OCI-LY7 (cell line): Measurements from ENCODE around the gene ADAM11. TPM values are rescaled to one million over a fixed set of nuclear protein-coding genes. Genes with fewer than 3 reads are reported as not detected.

Experiments used
- BruUV-seq: library from RNA; stranded (reverse); fragments of 400-500 nt; replicated peaks from 2 replicates; lab custom pipeline; 2021; lab: Mats Ljungman, UMichigan
- CTCF ChIA-PET: fragments of 300-600 bp; sonication (Branson Sonifier 250); formaldehyde crosslinking; loops from one replicate; lab custom pipeline; 2022; ENCODE audit warnings: antibody characterized with exemption; ENCODE audit not compliant: unreplicated experiment; lab: Charles Lee
- POLR2A ChIA-PET: fragments of 300-600 bp; sonication (Branson Sonifier 250); formaldehyde crosslinking; loops from one replicate; lab custom pipeline; 2022; ENCODE audit warnings: antibody characterized with exemption; lab: Charles Lee
- DNase-seq: peaks from one replicate; pipeline ENCODE4 v3.0.0-alpha.2; 2015; ENCODE audit warnings: low spot score
- H2AFZ ChIP-seq: fragments of 200-600 bp; sonication (generic), shearing (Covaris generic); 2 replicates; pipeline ENCODE4 v1.6.1; 2014; ENCODE audit warnings: mild to moderate bottlenecking, antibody characterized with exemption, low read length, moderate library complexity
- H3K27ac ChIP-seq: fragments of 200-600 bp; sonication (generic); 2 replicates; pipeline ENCODE4 v1.5.1; 2014; ENCODE audit warnings: mixed run types, low read depth, mild to moderate bottlenecking, moderate library complexity, low read length, inconsistent platforms; ENCODE audit not compliant: poor library complexity, severe bottlenecking
- H3K36me3 ChIP-seq: fragments of 200-600 bp; sonication (generic); 2 replicates; pipeline ENCODE4 v1.6.1; 2014; ENCODE audit warnings: mild to moderate bottlenecking, antibody characterized with exemption, low read length, moderate library complexity, mixed read lengths; ENCODE audit not compliant: insufficient read depth
- H3K4me1 ChIP-seq: fragments of 200-600 bp; sonication (generic); 2 replicates; pipeline ENCODE4 v1.5.1; 2014; ENCODE audit warnings: mild to moderate bottlenecking, low read length; ENCODE audit not compliant: insufficient read depth, poor library complexity, severe bottlenecking
- H3K4me2 ChIP-seq: fragments of 200-600 bp; sonication (generic); 2 replicates; pipeline ENCODE4 v1.6.1; 2014; ENCODE audit warnings: mild to moderate bottlenecking, low read length
- H3K4me3 ChIP-seq: fragments of 200-600 bp; sonication (generic); 2 replicates; pipeline ENCODE4 v1.5.1; 2014; ENCODE audit warnings: mild to moderate bottlenecking, low read depth, low read length; ENCODE audit not compliant: poor library complexity, severe bottlenecking
- H3K79me2 ChIP-seq: fragments of 200-600 bp; sonication (generic); 2 replicates; pipeline ENCODE4 v1.6.1; 2016; ENCODE audit warnings: low read depth, mild to moderate bottlenecking, low read length, moderate library complexity, mixed read lengths; ENCODE audit not compliant: insufficient read depth
- H3K9me2 ChIP-seq: fragments of 200-600 bp; sonication (generic); 2 replicates; pipeline ENCODE4 v1.6.1; 2016; ENCODE audit warnings: mild to moderate bottlenecking, low read length, mixed read lengths; ENCODE audit not compliant: insufficient read depth
- H3K9me3 ChIP-seq: fragments of 200-600 bp; sonication (generic); 2 replicates; pipeline ENCODE4 v1.6.1; 2014; ENCODE audit warnings: mild to moderate bottlenecking, mixed run types, low read length, mixed read lengths
- H4K20me1 ChIP-seq: fragments of 200-600 bp; sonication (generic); 2 replicates; pipeline ENCODE4 v1.6.1; 2014; ENCODE audit warnings: mild to moderate bottlenecking, antibody characterized with exemption, low read length, moderate library complexity, mixed read lengths; ENCODE audit not compliant: insufficient read depth
- EZH2phosphoT487 ChIP-seq: fragments of 200-600 bp; sonication (generic); IDR thresholded peaks from 2 replicates; pipeline ENCODE4 v1.6.1; 2018; ENCODE audit warnings: low read depth, borderline replicate concordance, mild to moderate bottlenecking, mixed run types, antibody characterized with exemption, low read length, moderate library complexity, mixed read lengths
- intact Hi-C: fragments of 100-400 bp; cut with micrococcal nuclease; formaldehyde crosslinking; loops from one replicate; pipeline ENCODE4 v1.10.0; 2022; ENCODE audit not compliant: unreplicated experiment
- total RNA-seq, 2 experiments: library from RNA; depleted of rRNA in 1 of 2; stranded (reverse); fragments of >200 nt in 1 of 2; shearing (Covaris generic) in 1 of 2; gene quantifications; 2 replicates each; pipeline ENCODE4 v1.2.3, GENCODE V29; 2014 to 2022
- TF ChIP-seq, protein P1 (sequence below): fragments of 200-600 bp; sonication (generic); conservative IDR thresholded peaks from 2 replicates; pipeline ENCODE4 v1.5.1; 2014; ENCODE audit warnings: mild to moderate bottlenecking, antibody characterized with exemption, low read length, moderate library complexity, mixed read lengths

Gene ADAM11
- total RNA-seq, 2 experiments from 2014 or later: 1.1 to 3.3 TPM

DNA sequence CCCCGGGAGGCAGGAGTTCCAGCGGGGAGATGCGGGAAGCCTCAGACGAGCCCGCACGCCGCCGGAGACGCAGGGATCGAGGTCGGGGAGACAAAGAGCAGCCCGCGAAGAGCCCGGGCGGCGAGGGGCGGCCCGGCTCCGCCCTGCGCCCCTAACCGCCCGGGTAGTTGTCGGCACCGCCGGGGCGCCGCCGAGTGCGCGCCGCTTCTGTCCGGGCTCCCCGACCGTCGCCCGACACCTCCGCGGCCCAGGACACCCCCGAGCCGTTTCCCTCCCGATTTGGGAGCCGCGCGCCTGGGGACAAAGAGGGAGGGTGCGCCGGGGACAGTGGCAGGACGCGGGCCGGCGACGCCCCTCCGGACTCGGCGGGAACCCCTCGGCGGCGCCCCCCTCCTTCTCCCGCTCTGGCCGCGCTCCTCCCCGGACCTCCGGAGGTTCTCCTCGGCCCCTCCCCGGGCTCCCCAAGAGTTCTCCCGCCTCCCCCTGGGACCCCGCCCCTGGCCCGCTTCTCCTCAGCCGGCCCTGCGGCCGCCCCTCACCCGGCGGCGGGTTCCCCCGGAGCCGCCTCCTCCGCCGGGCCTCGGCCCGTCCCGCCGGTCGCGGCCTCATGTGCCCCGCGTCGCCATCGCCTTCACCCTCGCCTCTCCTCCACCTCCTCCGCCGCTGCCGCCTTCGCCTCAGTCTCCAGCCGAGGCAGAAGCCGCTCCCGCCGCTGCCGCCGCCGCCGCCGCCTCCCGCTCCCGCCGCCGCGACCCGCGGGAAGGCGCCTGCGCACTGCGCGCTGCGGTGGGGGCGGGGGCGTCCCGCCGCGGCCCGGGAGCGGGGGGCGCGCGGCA is 71.0 kb downstream of the ADAM11 start, which contains the start of gene GJC1:
GJC1 (minus strand) TSS at position 765 of the 836 bp plus-strand sequence. CDS start 24,470 bp downstream, outside the sequence.
- DNase-seq: peak; percentile 62
- Histone ChIP-seq H3K9me3 (no peaks in the 10 kb centered on the region), H3K36me3 (no peaks in the 10 kb centered on the region), H3K4me1 (peaks cover 25% of the 10 kb centered on the region), H3K27ac (peak within 1 kb of the TSS; percentile 36), H3K4me2 (peak within 1 kb of the TSS; percentile 76), H3K79me2 (peaks cover 32% of the 10 kb centered on the region), H3K9me2 (no peaks in the 10 kb centered on the region), H2AFZ (peak within 1 kb of the TSS; percentile 98), H3K4me3 (peak within 1 kb of the TSS; percentile 84), H4K20me1 (peaks cover 12% of the 10 kb centered on the region)
- CTCF ChIA-PET: interaction anchor here (0.6 kb wide), 1 partner anchor 49 kb away, joined by 3 read pairs; no protein-coding TSS in a partner anchor
- intact Hi-C loops: loop anchor here (2.0 kb wide), 1 partner anchor 55 kb away; no protein-coding TSS in a partner anchor
- no peak for TF ChIP-seq EZH2phosphoT487
- TF ChIP-seq, protein P1, sequence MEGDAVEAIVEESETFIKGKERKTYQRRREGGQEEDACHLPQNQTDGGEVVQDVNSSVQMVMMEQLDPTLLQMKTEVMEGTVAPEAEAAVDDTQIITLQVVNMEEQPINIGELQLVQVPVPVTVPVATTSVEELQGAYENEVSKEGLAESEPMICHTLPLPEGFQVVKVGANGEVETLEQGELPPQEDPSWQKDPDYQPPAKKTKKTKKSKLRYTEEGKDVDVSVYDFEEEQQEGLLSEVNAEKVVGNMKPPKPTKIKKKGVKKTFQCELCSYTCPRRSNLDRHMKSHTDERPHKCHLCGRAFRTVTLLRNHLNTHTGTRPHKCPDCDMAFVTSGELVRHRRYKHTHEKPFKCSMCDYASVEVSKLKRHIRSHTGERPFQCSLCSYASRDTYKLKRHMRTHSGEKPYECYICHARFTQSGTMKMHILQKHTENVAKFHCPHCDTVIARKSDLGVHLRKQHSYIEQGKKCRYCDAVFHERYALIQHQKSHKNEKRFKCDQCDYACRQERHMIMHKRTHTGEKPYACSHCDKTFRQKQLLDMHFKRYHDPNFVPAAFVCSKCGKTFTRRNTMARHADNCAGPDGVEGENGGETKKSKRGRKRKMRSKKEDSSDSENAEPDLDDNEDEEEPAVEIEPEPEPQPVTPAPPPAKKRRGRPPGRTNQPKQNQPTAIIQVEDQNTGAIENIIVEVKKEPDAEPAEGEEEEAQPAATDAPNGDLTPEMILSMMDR: no peak
- no TSS peak for BruUV-seq
- POLR2A ChIA-PET: no interaction called here

DNA sequence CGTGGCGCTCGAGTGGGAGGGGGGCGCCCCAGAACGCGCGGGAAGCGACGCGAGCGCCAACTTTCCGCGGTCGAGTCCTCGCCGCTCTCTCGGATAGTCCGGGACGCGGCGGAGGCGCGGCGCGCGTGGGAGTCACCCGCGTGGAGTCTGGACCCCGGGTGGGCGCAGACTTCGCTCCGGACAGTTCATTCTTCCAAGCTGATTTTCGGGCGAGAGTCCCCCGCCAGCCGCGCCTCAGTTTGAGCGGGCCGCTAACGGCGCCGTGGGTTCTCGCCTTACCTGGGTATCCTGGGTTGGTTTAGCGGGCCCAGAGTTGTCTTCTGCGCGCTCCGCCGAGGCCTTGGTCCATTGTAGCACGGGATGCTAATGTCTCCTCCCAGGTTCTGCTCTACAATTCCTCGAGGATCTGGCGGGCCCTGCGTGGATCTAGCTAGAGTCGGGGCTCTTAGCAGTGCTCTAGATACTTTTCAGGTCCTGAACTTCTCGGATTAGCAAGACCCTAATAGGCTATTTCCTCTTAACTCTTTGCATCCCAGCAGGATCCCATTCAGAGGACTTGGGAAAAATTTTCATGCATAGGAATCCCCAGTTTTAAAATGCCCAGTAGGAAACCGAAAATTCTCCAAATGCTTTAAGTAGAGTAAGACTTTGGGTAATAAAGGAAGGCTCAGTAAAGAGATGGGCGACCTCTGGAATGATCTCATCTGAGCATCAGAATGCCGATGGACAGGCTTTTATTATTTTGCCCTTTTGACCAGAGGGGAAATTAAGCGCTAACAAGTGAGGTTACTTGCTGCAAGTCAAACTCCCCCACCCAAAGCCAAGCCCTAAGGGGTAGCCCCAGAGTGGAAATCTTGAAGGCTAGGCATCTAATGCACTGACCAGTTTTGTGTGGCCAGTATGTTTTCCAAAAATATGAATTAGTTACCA is 71.8 kb downstream of the ADAM11 start:
- peak overlapping the region; percentile 76 for H3K4me2 ChIP-seq
- peak overlapping the region; percentile 84 for H3K4me3 ChIP-seq
- no TSS peak for BruUV-seq

More for the DNA sequence above, 71.8 kb downstream of the ADAM11 start:
- TF ChIP-seq, protein P1: no peak
- TF ChIP-seq EZH2phosphoT487: no peak
- peak overlapping the region; percentile 98 for H2AFZ ChIP-seq
- peak; percentile 51 for DNase-seq
- intact Hi-C loops: no loop called here
- no peaks in the 10 kb centered on the region for H3K9me2 ChIP-seq
- ChIA-PET CTCF (interaction anchor here (0.6 kb wide), 1 partner anchor 50 kb away, joined by 3 read pairs; no protein-coding TSS in a partner anchor), POLR2A (no interaction called here)
- H3K79me2 ChIP-seq: peaks cover 31% of the 10 kb centered on the region
- no peaks in the 10 kb centered on the region for H3K36me3 ChIP-seq
- peak overlapping the region; percentile 18 for H3K27ac ChIP-seq
- H3K9me3 ChIP-seq: no peaks in the 10 kb centered on the region
- peaks cover 25% of the 10 kb centered on the region for H3K4me1 ChIP-seq
- H4K20me1 ChIP-seq: peaks cover 12% of the 10 kb centered on the region
